Measurements from ENCODE around the gene KLHL29.

Gene KLHL29

DNA sequence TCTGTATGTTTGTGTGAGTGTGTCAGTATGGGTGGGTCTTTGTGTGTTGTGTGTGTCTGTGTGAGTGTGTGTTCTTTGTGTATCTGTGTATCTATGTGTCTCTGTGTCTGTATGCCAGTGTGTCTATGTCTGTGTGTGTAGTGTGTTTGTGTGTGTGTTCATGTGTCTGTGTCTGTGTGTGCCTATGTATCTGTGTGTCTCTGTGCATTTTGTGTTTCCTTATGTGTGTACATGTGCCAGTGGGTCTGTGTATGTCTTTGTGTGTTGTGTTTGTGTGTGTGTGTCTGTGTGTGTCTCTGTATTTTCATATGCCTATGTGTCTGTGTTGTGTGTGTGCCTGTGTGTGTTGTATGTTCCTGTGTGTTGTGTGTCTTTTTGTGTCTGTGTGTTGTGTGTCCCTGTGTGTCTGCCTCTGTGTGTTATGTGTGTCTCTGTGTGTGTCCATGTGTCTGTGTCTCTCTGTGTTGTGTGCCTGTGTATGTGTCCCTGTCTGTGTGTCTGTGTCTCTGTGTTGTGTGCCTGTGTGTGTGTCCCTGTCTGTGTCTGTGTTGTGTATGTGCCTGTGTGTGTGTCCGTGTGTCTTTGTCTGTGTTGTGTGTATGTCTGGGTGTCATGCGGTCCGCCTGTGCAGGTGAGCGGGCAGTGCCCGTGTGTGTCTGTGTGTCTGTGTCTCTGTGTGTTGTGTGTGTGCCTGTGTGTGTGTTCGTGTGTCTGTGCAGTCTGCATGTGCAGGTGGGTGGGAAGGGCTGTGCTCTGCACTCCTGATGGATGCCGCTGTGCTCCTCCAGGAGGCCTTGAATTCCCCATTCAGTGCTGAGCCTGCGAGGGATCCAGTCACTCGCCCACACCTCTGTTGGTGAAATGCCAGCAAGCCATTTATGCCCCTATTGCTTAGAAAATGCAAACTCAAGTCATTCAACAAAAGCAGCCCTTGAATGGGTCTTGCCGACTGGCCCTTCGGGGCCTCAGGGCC, 37.4 kb downstream of the KLHL29 start:
- TF ChIP-seq CREB1 (IDR thresholded peaks at IDR 0.05; ENCODE audit: low read depth) (no peak), FOXM1 (IDR thresholded peaks at IDR 0.05; ENCODE audit: borderline replicate concordance, low read depth) (no peak), CEBPB (IDR thresholded peaks at IDR 0.05) (no peak)

DNA sequence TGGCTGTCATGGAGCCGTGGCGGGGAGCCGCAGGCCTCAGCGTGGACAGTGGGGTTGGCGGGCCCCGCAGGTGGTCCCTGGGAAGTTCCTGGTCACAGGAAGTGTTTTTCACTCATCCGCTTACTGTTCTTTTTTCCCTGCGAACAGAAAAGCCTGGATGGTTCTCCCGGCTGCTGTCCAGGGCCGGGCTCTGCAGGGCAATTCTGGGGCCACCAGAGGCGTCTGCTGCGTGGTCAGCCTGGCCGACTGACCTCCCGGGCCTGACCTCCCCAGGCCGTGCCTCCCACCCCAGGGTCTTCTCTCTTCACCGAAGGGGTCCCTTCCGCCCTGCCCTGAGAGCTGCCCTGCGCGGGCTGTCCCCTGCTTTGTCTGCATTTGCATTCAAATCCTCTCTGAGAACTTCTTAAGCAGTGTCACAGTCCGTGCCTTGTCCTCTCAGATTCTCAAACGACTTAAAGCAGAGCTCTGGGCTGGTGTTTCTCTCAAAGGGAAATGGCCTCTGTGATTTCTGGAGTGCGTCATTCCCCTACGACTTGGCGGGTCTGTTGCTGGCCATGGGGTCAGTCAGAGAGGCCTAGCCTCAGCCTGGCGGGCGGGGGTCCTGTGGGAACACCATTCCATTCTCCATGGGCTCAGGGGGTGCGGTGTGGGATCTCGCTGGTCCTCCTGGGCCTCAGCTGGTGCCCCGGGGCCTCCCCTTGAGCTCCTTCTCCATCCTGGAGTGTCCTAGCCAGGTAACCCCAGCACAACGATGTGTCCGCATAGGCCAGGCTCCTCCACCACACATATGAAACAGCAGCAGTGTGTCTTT, 38.3 kb downstream of the KLHL29 start:
- TF ChIP-seq RAD21 (IDR thresholded peaks at IDR 0.05; ENCODE audit: low read depth) (no peak), EP300 (IDR thresholded peaks at IDR 0.05; ENCODE audit: borderline replicate concordance) (no peak), CEBPB (IDR thresholded peaks at IDR 0.05) (no peak), TEAD4 (IDR thresholded peaks at IDR 0.05) (no peak), TCF12 (IDR thresholded peaks at IDR 0.05; ENCODE audit: low read depth) (no peak), NFIC (IDR thresholded peaks at IDR 0.05) (no peak), TAF1 (IDR thresholded peaks at IDR 0.05; ENCODE audit: low read depth) (no peak), CREB1 (IDR thresholded peaks at IDR 0.05; ENCODE audit: low read depth) (no peak)
- TF ChIP-seq, protein P1, sequence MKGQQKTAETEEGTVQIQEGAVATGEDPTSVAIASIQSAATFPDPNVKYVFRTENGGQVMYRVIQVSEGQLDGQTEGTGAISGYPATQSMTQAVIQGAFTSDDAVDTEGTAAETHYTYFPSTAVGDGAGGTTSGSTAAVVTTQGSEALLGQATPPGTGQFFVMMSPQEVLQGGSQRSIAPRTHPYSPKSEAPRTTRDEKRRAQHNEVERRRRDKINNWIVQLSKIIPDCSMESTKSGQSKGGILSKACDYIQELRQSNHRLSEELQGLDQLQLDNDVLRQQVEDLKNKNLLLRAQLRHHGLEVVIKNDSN (IDR thresholded peaks at IDR 0.05) = no peak
- TF ChIP-seq, protein P2, sequence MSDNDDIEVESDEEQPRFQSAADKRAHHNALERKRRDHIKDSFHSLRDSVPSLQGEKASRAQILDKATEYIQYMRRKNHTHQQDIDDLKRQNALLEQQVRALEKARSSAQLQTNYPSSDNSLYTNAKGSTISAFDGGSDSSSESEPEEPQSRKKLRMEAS (IDR thresholded peaks at IDR 0.05) = no peak
- TF ChIP-seq, protein P3, sequence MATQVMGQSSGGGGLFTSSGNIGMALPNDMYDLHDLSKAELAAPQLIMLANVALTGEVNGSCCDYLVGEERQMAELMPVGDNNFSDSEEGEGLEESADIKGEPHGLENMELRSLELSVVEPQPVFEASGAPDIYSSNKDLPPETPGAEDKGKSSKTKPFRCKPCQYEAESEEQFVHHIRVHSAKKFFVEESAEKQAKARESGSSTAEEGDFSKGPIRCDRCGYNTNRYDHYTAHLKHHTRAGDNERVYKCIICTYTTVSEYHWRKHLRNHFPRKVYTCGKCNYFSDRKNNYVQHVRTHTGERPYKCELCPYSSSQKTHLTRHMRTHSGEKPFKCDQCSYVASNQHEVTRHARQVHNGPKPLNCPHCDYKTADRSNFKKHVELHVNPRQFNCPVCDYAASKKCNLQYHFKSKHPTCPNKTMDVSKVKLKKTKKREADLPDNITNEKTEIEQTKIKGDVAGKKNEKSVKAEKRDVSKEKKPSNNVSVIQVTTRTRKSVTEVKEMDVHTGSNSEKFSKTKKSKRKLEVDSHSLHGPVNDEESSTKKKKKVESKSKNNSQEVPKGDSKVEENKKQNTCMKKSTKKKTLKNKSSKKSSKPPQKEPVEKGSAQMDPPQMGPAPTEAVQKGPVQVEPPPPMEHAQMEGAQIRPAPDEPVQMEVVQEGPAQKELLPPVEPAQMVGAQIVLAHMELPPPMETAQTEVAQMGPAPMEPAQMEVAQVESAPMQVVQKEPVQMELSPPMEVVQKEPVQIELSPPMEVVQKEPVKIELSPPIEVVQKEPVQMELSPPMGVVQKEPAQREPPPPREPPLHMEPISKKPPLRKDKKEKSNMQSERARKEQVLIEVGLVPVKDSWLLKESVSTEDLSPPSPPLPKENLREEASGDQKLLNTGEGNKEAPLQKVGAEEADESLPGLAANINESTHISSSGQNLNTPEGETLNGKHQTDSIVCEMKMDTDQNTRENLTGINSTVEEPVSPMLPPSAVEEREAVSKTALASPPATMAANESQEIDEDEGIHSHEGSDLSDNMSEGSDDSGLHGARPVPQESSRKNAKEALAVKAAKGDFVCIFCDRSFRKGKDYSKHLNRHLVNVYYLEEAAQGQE (IDR thresholded peaks at IDR 0.05; ENCODE audit: low read depth) = no peak

DNA sequence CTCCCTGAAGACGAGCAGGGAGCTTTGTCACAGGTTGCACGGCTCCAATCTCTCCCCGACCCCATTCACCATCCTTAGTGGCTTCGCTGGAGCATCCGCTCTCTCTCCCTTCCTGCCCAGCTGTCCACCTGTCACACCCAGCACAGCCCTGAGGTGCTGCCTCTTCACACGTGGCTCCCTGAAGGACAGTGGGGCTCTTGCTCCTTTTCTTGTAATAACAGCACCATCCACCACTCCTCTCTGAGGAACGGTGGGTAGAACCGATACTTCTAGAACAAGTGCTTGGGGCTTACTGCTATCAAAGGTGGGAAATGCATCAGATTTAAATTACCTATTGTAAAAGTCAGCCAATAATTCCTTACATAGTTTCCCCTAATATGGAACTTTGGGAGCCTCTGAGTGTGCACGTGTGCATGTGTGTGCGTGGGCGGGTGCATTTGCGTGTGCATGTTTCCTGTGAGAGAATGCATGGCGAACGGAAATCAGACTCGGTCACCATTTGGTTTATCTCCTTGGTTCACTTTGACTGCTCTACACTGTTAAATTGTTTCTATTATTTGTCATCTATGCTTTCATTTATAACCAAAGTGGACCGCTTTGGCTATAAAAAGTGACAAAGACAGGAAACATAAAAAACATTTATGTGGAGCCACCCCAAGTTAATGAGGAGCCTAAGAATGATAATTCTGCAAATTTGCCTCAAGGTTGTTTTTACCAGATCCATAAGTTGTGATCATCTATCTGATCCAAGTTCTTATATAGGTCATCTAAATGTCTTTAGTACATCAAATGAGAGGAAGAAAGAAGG, 39.1 kb downstream of the KLHL29 start:
- TF ChIP-seq EP300 (IDR thresholded peaks at IDR 0.05; ENCODE audit: borderline replicate concordance) = no peak
- TF ChIP-seq YY1 (IDR thresholded peaks at IDR 0.05; ENCODE audit: low read depth) = no peak
- TF ChIP-seq CREB1 (IDR thresholded peaks at IDR 0.05; ENCODE audit: low read depth) = no peak
- no peak for TF ChIP-seq NFIC (IDR thresholded peaks at IDR 0.05)
- TF ChIP-seq RAD21 (IDR thresholded peaks at IDR 0.05; ENCODE audit: low read depth) = no peak
- no peak for TF ChIP-seq CEBPB (IDR thresholded peaks at IDR 0.05)
- TF ChIP-seq TEAD4 (IDR thresholded peaks at IDR 0.05) = no peak

DNA sequence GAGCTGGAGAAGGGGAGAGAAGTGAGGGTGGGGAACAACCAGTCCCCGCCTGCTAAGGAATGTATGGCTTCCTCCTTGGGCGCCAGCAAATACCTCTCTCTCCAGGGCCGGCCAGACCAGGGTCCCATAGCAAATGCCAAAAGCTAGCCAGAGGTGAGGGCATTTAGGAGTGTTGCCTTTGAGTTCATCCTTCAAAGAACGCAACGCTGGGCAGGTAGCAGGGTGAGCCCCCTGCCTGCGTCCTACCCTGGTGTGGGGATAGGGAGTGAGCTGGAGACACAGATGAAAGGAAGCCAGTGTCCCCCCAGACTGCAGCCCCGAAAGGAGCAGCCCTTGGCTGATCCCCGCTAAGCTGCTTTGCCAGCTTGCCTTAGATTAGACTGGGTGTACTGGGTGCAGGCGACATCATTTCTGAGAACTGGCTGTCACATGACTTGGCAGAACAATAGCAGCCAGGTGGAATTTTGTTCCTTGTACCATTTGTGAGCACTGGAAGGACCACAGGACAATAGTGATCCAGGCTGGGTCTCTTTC, 40.4 kb downstream of the KLHL29 start:
- no peak for TF ChIP-seq EP300 (IDR thresholded peaks at IDR 0.05; ENCODE audit: borderline replicate concordance)
- no peak for TF ChIP-seq ZBTB7A (IDR thresholded peaks at IDR 0.05; ENCODE audit: low read depth)
- no peak for TF ChIP-seq TEAD4 (IDR thresholded peaks at IDR 0.05)
- no peak for TF ChIP-seq CEBPB (IDR thresholded peaks at IDR 0.05)
- TF ChIP-seq TCF12 (IDR thresholded peaks at IDR 0.05; ENCODE audit: low read depth) = no peak
- TF ChIP-seq, protein P1 (IDR thresholded peaks at IDR 0.05) = 0 out of 2 replicates have a peak, but pooled peaks have one; percentile 17

DNA sequence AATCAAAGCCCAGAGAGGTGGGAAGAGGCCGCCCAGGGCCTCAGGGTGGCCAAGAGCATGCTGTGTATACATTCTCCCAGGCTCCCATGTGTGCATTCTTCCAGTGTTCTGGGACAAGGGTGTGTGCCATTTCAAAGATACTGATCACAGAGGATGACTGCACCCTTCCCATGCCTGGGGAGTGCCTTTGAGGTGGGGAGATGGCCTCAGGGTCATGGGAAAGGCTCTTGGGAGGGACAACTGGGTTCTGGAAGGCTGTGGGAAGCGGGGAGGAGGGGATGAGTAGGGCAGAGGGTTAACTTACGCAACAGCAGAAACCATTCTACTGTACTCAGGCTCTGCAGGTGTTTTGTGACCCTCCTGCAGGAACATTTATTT, 40.9 kb downstream of the KLHL29 start:
- TF ChIP-seq FOXM1 (IDR thresholded peaks at IDR 0.05; ENCODE audit: borderline replicate concordance, low read depth) (no peak), TEAD4 (IDR thresholded peaks at IDR 0.05) (no peak), CREB1 (IDR thresholded peaks at IDR 0.05; ENCODE audit: low read depth) (no peak), EGR1 (IDR thresholded peaks at IDR 0.05) (no peak), EP300 (IDR thresholded peaks at IDR 0.05; ENCODE audit: borderline replicate concordance) (no peak), ZBTB7A (IDR thresholded peaks at IDR 0.05; ENCODE audit: low read depth) (no peak), NFIC (IDR thresholded peaks at IDR 0.05) (no peak), TCF12 (IDR thresholded peaks at IDR 0.05; ENCODE audit: low read depth) (no peak)
- TF ChIP-seq, protein P3 (IDR thresholded peaks at IDR 0.05; ENCODE audit: low read depth) = no peak
- TF ChIP-seq, protein P1 (IDR thresholded peaks at IDR 0.05) = no peak
- TF ChIP-seq, protein P2 (IDR thresholded peaks at IDR 0.05) = no peak

Data from Ishikawa (cell line).